ELR (cell line): ENCODE data around the gene RCAN1.
"Not testable (repeated sequence)": the region's sequence is repeated elsewhere in the genome, so short reads cannot be mapped to it uniquely, and the experiment has no call there.

Source experiments
- DNase-seq: peaks from one replicate; pipeline ENCODE4 v3.0.0-alpha.2; 2015; ENCODE audit warnings: low read depth

RCAN1 gene

DNA sequence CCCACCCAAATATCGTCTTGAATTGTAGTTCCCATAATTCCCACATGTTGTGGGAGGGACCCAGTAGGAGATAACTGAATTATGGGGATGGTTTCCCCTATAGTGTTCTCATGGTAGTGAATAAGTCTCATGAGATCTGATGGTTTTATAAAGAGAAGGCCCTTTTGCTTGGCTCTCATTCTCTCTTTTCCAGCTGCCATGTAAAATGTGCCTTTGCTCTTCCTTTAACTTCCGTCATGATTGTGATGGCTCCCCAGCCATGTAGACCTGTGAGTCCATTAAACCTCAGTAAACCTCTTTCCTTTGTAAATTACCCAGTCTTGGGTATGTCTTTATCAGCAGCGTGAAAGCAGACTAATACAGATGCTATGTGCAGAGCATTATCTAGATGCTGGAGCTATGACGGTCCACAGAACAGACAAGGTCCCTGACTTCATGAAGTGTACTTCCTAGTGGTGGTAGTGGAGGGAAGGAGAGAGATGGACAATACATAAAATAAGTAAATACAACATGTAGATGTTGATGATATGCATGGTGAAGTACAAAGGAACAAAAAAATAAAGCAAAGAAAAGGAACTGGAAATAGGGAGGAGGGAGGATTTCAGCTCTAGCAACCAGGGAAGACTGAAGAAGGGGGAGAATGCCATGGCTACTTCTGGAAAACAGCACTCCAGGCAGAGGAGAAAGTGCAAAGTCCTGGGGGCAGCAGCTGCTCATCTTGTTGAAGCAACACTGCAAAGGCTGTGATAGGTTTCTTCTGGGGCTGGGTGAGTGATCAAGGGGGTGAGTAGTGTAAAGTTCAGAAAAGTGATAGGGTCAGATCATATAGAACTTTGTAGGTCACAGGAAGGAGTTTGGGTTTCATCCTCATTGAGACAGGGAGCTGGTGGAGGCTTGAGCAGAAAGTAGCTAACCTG is 6.8 kb upstream of the RCAN1 start:
- DNase-seq = no peak

DNA sequence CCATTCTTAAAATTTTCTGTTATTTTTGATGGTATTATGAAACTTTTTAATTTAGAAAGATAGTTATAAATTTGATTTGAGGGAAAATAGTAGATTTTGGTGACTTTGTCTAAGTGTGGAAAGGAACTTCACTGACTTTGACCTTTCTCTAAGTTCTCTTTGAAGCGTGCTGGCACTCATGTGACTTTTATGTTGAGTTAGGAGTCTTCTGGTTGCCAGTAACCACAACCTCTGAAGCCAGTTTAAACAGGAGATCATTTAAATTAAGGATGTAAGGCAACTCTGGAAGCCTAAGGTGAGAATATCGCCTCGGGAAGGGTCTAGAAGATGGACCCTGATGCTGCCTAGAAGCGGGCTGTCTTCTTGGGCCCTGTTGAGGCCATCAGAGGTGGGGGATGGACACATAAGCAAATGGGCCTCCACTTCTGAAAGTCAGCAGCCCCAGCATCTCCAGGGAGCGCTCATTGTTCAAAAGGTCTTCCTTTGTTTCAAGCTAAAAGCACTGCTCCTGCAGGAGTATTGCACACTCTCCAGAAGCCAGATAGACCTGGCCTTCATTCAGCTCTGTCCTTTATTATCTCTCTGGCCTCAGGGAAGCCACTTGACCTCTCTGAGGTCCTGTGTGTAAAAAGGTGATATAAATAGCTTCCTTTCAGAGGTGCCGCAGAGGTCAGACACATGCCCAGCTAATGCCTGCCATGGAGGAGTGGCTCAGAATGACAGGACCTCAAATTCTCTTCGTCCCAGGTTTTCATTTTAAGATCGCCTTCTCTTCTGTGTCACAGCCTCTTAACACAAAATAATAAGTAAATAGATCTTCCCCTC is 5.1 kb upstream of the RCAN1 start:
- no peak for DNase-seq

- no peak for DNase-seq
These were observed 4.0 kb upstream of the RCAN1 start for GRCh38 chr21:34618941-34619340.

DNA sequence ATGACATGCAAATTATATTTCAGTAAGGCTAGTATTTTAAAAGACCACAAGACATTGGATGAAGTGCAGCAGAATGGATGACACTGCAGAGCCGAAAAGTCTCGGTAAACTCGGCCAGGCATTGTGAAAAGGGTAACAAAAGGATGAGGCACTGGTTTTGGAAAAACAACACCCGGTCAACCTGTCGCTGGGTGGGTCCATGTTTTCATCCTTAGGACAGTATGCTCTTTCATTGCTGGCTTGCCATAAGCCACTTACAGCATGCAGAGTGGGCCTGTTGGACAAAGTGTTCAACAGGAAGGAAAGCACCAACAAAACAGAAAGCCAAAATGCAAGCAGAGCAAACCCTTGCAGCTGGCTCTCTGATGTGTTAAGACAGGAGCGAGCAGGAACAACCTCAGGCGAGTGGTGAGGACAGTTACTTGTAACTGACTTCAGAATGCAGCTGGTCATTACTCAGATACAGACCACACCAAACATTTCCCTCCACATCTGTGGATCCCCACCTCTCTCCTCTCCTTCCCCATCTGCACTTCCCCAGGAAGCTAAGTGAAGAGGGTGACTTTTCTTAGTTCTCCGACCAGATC is 2.9 kb upstream of the RCAN1 start:
- no peak for DNase-seq

- no peak for DNase-seq
These were observed 538 bp upstream of the RCAN1 start for GRCh38 chr21:34615487-34615814.

GRCh38 chr21:34613679-34614627 is 960 bp downstream of the RCAN1 start:
- DNase-seq = peak; percentile 53

DNA sequence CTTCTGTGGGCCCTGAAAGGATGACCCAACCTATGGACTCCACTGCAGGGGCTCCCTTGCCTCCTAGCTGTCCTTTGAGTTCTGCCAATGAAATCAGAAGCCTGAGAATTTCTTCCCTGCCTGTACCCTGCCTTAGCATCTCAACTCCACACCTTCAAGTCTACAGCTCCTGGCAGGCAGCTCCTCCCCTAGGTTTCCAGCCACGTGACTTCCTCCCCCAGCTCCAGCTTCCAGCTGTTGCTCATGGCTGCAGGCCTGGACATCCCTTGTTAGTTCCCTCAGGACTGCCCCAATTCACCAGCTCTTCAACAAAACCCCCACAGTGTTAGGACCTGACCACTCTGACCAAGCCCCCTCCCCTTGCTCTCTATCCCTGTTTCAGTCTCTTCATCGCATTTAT is 2.4 kb downstream of the RCAN1 start:
- no peak for DNase-seq

DNA sequence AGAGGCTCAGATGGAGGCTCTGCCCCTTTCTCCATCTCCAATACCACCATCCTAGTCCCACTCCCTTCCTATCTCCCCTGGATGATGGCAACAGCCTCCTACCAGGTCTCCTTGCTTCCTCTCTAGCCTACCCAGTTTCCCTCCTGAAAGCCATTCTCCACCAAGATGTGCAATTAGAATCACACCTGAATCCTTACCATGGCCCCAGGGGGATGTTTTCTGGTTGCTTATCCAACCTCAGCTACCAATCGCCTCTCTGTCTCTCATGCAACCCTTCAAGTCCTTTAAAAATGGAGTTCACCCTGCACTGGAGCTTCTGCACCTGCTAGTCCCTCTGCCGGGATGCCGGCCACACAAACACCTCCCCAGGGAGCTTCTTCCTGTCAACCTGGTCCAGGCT is 2.9 kb downstream of the RCAN1 start:
- DNase-seq = no peak

DNA sequence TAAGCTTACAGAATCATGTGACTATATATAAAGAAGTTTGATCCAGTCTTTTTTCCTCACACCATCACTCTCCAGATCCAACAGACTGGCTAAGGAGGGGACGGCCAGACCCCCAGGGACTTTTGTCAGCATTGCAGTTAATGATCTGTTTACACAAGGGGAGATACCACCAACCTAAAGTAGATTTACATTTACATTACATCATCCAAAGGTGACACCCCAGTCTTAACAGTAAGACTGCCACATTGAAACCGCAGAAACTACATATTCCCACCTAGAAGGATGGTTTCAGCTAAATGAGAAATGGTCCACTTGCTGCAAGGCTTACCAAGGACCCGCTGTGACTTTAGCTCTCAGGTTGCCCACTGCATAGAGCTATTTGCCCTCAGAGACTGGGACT is 3.4 kb downstream of the RCAN1 start:
- DNase-seq = no peak

GRCh38 chr21:34609933-34610549 is 4.9 kb downstream of the RCAN1 start:
- DNase-seq = no peak

DNA sequence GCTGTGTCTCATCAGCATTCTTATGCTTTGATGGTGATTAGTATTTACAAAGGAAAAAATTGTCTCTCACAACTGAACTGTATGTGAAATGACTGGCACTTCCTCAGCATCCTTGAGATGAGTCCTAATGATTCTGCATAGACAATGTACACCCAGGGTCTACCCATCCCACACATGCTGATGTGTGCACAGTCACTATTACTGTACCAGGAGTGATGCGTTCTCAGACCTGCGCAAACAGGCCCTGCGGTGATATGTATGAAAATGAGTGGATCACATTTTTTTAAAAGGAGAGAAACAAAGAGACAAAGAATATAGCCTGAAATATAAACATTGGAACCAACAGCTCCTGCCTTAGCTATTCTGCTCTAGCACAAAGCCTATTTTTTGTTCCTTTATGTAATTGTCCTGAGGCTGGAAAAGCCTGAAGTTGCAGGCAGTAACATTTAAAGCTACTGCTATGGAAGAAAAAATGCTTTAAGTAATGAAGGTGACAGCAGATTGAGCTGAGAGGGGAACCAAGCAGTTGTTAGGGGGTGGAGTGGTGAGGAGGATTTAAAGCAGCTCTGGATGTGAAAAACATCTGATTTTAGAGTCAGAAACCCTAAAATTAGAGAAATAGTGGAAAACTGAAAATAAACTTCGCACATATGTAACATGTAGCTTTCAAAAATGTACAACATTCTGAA is 5.5 kb downstream of the RCAN1 start:
- DNase-seq = no peak

DNA sequence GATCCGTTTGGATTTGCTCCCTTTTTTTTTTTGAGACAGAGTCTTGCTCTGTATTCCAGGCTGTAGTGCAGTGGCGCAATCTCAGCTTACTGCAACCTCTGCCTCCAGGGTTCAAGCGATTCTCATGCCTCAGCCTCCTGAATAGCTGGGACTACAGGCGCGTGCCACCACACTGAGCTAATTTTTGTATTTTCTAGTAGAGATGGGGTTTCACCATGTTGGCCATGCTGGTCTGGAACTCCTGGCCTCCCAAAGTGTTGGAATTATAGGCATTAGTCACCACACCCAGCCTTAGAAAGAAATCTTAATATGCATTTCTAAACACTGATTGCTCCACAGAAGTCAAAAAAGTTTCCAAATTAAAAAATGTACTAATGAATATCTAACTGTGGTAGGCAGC is 7.5 kb downstream of the RCAN1 start:
- DNase-seq = not testable (repeated sequence)

DNA sequence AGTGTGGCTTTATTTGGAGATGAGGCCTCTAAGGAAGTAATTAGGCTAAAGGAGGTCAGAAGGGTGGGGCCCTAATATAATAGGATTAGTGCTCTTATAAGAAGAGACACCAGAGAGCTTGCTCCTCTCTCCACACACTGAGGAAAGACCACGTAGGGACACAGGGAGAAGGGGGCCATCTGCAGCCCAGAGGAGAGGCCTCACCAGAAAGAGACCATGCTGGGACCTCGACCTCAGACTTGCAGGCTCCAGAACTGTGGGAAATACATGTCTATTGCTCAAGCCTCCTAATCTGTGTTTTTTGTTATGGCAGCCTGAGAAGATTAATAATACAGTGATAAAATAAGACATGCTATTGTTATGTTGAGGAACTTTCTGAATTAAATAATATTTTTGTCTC is 8.3 kb downstream of the RCAN1 start:
- DNase-seq = no peak

DNA sequence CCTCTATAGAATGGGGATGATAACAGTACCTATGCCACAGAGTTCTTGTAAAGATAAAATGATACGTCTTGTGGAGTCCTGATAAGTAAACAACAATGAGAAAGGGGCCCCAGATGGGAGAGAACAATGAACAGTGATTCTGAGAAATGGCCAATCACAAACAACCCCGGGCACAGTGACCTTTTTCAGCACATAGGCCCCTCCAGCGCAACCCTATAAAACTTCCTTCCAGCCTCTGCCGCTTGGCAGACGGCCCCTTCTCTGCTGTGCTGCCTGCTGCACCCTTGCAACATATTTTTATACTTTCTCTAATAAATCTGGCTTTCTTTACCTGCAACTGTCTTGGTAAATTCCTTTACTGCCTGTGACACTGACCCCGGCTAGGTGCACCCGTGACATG is 8.9 kb downstream of the RCAN1 start:
- no peak for DNase-seq

- not testable (repeated sequence) for DNase-seq
These were observed 10.0 kb downstream of the RCAN1 start for GRCh38 chr21:34604956-34605355.

DNA sequence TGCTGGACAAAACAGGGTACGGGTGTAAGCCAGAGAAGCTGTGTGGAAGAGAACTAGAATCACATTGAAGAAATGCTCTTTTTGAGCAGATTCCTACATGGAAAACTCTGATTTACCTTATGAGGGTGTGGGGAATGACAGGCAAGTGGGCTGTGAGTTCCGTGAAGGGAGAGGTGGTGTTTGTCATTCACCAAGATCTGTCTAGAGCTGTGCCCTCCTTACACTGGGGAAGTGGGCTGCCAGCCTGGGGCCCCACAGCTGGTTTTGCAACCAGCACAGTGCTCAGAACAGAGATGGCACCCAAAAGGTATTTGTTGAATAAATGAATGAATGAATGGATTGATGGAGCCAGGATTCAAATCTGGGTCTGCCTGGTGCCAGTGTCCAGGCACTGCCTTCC is 10.4 kb downstream of the RCAN1 start:
- DNase-seq = no peak

DNA sequence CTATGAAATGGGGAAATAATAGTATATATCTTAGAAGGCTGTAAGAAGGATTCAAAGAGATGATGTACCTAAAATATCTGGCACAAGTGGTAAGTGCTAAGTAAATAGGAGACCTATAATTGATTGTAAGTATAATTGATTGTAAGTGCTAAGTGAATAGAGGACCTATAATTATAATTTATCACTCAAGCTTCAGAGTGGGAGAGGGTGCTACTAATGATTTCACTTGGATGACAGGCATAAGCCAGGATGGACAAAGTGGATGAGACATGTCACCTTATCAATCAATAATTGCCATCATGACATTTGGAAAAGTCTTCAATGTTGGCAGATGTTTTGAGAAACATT is 11.2 kb downstream of the RCAN1 start:
- DNase-seq = no peak

- DNase-seq = peak; percentile 68
These were observed 11.8 kb downstream of the RCAN1 start for GRCh38 chr21:34603002-34603709.

DNA sequence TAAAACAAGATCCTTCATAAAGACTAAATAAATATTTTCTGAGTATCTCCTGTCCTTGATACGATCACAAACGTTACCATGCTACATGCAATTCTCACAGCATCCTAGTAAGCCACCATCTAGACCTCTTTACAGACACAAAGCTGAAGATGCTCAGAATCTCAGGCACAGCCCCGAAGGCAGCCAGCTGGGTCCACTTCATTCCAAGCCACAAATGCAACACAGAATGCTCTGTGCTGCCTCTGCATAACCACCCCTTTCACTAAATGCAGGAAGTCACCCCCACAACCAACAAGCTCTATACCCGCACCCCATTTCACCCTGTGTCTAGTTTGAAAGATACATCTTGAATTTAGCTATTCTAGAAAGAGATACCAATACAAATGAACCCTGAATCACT is 12.9 kb downstream of the RCAN1 start:
- no peak for DNase-seq

GRCh38 chr21:34599534-34600101 is 15.3 kb downstream of the RCAN1 start:
- DNase-seq = peak; percentile 38
